Activated CD8-positive, alpha-beta memory T cell treated with anti-CD3 and anti-CD28 coated beads for 4 hours (primary cell): ENCODE results near the gene ZNF674.
"Not testable (repeated sequence)": the region's sequence is repeated elsewhere in the genome, so short reads cannot be mapped to it uniquely, and the experiment has no call there.

Source experiments
- DNase-seq, 2 donors: peaks; one replicate each; pipeline ENCODE4 v3.0.0-alpha.2; 2020; ENCODE audit warnings: low read depth in 2 of 2

The ZNF674 gene

DNA sequence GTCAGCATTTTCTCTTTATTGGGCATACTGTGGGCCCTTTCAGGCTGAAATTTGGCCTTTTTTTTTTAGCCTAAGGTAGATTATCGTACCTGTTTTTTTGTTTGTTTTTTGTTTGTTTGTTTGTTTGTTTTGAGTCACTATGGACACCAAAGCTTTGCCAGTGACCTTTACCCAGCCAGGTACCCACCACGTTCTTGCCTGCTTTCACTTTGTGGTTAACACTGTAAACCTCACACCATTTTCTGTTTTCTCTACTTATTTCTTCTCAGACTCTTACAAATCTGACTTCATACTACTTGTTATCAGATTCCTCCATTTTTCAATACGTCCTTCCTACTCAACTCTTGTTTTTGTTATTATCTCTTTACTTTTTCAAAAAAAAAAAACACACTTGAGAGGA is 81.5 kb downstream of the ZNF674 start:
- no peak for DNase-seq

DNA sequence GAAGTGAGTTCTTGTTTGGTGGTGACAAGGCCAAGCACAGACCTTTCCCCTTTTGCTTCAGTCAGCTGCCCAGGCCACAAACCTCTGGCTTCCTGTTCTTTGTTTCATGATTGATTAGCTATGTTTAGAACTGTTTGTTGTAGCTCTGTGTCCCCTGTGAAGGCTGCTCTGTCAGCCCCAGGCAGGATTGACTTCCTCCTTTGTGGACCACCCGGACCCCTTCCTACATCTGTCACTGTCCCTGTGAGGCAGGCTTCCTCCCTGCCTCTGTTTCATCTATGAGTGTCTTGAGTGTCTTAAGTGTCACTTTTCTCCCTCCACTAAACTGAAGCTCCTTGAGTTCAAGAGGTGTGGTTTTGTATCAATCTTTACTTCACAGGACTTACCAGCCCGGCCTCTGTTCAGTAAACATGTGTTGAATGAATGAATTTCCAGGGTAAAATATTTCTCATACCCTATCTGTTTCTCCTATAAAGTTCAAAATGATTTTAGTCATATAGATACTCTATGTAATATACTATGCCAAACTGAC is 83.5 kb downstream of the ZNF674 start:
- DNase-seq = no peak

DNA sequence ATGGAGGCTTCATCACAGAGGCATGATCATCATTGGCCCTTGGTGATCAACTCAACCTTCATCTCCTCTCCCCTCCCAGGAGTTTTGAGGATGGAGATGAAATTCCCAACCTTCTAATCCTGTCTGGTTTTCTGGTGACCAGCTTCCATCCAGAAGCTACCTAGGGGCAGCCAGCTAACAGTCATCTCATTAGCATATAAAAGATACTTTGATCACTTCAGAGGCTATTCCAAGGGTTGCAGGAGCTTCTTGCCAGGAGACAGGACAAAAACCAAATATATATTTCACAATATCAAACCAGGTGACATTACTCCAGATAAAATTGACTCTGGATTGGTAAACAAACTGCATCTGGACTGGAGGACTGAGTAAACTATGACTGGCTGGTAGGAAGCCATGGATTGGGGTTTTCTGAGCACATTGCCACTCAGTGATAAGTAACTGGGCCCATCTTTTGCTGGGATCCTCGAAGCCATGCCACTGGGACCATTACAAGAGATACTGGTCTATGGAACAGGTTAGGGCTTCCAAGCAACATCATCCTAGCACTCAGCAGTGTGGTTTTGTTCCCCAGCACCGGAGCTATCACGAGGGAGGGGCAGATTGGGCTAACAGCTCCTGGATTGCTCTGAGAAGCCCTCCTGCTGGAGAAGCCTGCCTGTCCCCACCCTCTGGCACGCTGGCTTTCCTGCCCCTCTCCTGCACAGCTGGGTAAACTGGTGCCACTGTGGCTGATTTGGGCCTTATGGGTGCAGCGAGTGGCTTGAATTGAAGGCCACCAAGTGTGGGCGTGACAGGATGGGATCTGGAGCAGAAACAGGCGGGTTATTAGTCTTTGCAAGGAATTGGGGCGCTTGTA is 84.2 kb downstream of the ZNF674 start:
- not testable (repeated sequence) for DNase-seq

DNA sequence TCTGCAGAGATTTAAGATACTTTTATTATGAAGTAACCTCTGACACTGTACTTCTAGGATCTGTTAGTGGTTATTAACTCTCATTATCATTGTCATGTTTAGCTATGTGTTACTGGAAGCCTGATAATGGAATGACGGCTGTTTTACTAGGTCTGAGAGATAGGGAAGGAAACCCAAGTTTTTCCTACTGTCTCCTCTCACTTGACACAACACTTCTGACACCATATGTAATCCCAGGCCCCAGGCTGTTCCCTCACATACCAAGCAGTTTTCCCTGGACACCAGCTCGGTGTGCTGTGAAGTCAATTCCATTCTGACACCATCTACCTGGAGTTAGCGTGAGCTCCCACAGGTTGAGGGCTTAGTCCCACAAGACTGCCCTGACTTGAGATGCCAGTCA is 85.6 kb downstream of the ZNF674 start:
- no peak for DNase-seq

DNA sequence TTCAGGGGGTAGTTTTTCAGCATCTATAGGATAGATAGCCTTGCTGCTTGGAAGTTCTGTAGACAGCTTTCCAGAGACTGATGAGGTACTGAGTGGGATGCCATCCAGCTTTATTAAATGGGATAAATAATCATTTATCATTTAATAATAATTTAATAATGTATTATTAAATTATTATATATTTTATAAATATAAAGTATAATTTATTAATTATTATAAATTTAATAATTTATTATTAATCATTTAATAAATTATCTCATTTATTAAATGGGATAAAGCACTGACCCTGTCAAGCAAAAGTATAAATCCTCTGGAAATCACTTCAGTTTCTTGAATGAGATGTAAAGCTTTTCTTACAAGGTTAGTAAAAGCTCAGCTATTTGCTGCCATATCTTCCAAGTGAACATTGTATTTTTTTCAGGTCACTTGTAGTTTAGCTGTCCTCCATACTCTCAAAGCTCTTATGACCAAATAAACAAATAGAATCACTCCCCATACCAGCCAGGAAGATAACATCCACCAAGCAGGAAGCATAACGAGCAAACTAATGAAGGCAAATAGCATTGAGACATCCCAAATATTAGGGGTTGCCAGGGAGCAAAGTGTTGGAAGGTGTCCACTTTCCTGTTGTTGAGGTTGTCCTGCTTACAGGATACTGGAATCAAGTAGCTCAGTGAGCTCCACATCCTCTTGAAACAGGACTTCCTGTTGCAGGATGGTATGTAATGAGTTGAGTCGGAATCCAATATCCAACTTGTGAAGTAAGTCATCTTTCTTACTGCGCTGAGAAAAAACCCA is 88.9 kb downstream of the ZNF674 start:
- DNase-seq = no peak
